Superior temporal gyrus (tissue), 1 donor: ENCODE data around the gene SSMEM1.
"Not testable (repeated sequence)": the region's sequence is repeated elsewhere in the genome, so short reads cannot be mapped to it uniquely, and the experiment has no call there.

Source experiments
- DNase-seq: peaks from one replicate; pipeline ENCODE4 v3.0.0-alpha.2; 2016; ENCODE audit errors: extremely low spot score

The SSMEM1 gene

GRCh38 chr7:130249626-130250025 is 42.0 kb downstream of the SSMEM1 start:
- DNase-seq: not testable (repeated sequence)

- no peak for DNase-seq
These were observed 46.9 kb downstream of the SSMEM1 start for GRCh38 chr7:130254555-130254954.

- DNase-seq: no peak
These were observed 49.0 kb downstream of the SSMEM1 start for GRCh38 chr7:130256704-130257103.

GRCh38 chr7:130258494-130259078 is 50.9 kb downstream of the SSMEM1 start:
- no peak for DNase-seq

GRCh38 chr7:130262448-130262847 is 54.8 kb downstream of the SSMEM1 start:
- no peak for DNase-seq

GRCh38 chr7:130263130-130263529 is 55.5 kb downstream of the SSMEM1 start:
- no peak for DNase-seq
